HEK293 (cell line): Measurements from ENCODE around the gene EPN2.

Experiments
- CTCF ChIA-PET: fragments of 350-600 bp; formaldehyde crosslinking; extraction: SDS; loops from one replicate; lab custom pipeline; 2021; ENCODE audit warnings: antibody characterized with exemption; lab: Yijun Ruan, JAX
- POLR2A ChIA-PET: fragments of 300-600 bp; formaldehyde crosslinking; extraction: SDS; loops from one replicate; lab custom pipeline; 2020; ENCODE audit warnings: antibody characterized with exemption, inconsistent platforms; lab: Yijun Ruan, JAX
- H3K27ac ChIP-seq: fragments of 200-500 bp; sonication (Bioruptor generic); 2 replicates; pipeline ENCODE4 v1.5.1; 2014; ENCODE audit warnings: low read depth, low read length, control low read depth, inconsistent platforms; ENCODE audit errors: extremely low read depth
- H3K36me3 ChIP-seq, 2 experiments: fragments of 200-500 bp in 1 of 2; sonication (Bioruptor generic) in 1 of 2; 1 replicate in 1 of 2; 2 replicates in 1 of 2; pipeline ENCODE4 v1.5.1; 2014 to 2017; ENCODE audit warnings: inconsistent platforms in 2 of 2, low read length in 2 of 2; ENCODE audit not compliant: control insufficient read depth in 2 of 2, insufficient read depth in 1 of 2
- H3K4me1 ChIP-seq: fragments of 200-500 bp; sonication (Bioruptor generic); 2 replicates; pipeline ENCODE4 v1.5.1; 2014; ENCODE audit warnings: mild to moderate bottlenecking, low read length, inconsistent platforms; ENCODE audit not compliant: control insufficient read depth, insufficient read depth
- H3K4me3 ChIP-seq: 2 replicates; pipeline ENCODE4 v1.5.1; 2011; ENCODE audit warnings: low read depth, mild to moderate bottlenecking, control low read depth, low read length, moderate library complexity
- H3K9me3 ChIP-seq: fragments of 200-500 bp; sonication (Bioruptor generic); 2 replicates; pipeline ENCODE4 v1.5.1; 2014; ENCODE audit warnings: low read depth, low read length, inconsistent platforms; ENCODE audit not compliant: control insufficient read depth, insufficient read depth
- KLF7 ChIP-seq: fragments of 450-650 bp; formaldehyde crosslinking; IDR thresholded peaks from 2 replicates; pipeline ENCODE4 v1.5.1; 2016; ENCODE audit warnings: missing biosample characterization, missing genetic modification characterization, borderline replicate concordance
- PATZ1 ChIP-seq: fragments of 450-650 bp; formaldehyde crosslinking; IDR thresholded peaks from 2 replicates; pipeline ENCODE4 v1.5.1; 2016; ENCODE audit warnings: missing biosample characterization, missing genetic modification characterization
- PRDM10 ChIP-seq: fragments of 450-650 bp; formaldehyde crosslinking; IDR thresholded peaks from 2 replicates; pipeline ENCODE4 v1.5.1; 2016; ENCODE audit warnings: missing biosample characterization, missing genetic modification characterization
- TRIM28 ChIP-seq: IDR thresholded peaks from 2 replicates; pipeline ENCODE4 v1.6.1; 2011; ENCODE audit warnings: low read length, control low read depth, borderline replicate concordance
- ZBTB10 ChIP-seq: fragments of 450-650 bp; formaldehyde crosslinking; IDR thresholded peaks from 2 replicates; pipeline ENCODE4 v1.5.1; 2016; ENCODE audit warnings: missing biosample characterization, missing genetic modification characterization
- ZBTB11 ChIP-seq: fragments of 450-650 bp; formaldehyde crosslinking; conservative IDR thresholded peaks from 2 replicates; pipeline ENCODE4 v1.5.1; 2016; ENCODE audit warnings: low read depth, missing biosample characterization, missing genetic modification characterization
- ZFP37 ChIP-seq: fragments of 450-650 bp; formaldehyde crosslinking; IDR thresholded peaks from 2 replicates; pipeline ENCODE4 v1.5.1; 2016; ENCODE audit warnings: missing biosample characterization, missing genetic modification characterization
- ZFP69B ChIP-seq: fragments of 450-650 bp; formaldehyde crosslinking; IDR thresholded peaks from 2 replicates; pipeline ENCODE4 v1.5.1; 2016; ENCODE audit warnings: missing biosample characterization, missing genetic modification characterization
- ZNF132 ChIP-seq: fragments of 450-650 bp; formaldehyde crosslinking; IDR thresholded peaks from 2 replicates; pipeline ENCODE4 v1.5.1; 2017; ENCODE audit warnings: missing biosample characterization, missing genetic modification characterization, borderline replicate concordance
- ZNF174 ChIP-seq: fragments of 450-650 bp; formaldehyde crosslinking; IDR thresholded peaks from 2 replicates; pipeline ENCODE4 v1.5.0; 2017; ENCODE audit warnings: missing biosample characterization, mild to moderate bottlenecking, missing genetic modification characterization
- ZNF248 ChIP-seq: fragments of 450-650 bp; formaldehyde crosslinking; IDR thresholded peaks from 2 replicates; pipeline ENCODE4 v1.5.1; 2017; ENCODE audit warnings: missing biosample characterization, missing genetic modification characterization
- ZNF280D ChIP-seq: fragments of 450-650 bp; formaldehyde crosslinking; IDR thresholded peaks from 2 replicates; pipeline ENCODE4 v1.5.1; 2016; ENCODE audit warnings: missing biosample characterization, missing genetic modification characterization
- ZNF362 ChIP-seq: fragments of 450-650 bp; formaldehyde crosslinking; IDR thresholded peaks from 2 replicates; pipeline ENCODE4 v1.5.1; 2016; ENCODE audit warnings: missing biosample characterization, missing genetic modification characterization

The EPN2 gene

GRCh38 chr17:19317359-19318095 lies 80.4 kb downstream of the EPN2 start (continued):
- peak; percentile 75 for TF ChIP-seq PRDM10 (tag by site-specific recombination)
- peak; percentile 93 for TF ChIP-seq ZFP69B (tag by site-specific recombination)
- no peak for TF ChIP-seq ZFP37 (tag by site-specific recombination)
- TF ChIP-seq TRIM28, result peak; percentile 53; the same call in 1 of the 2 replicates
- peak; percentile 85 for TF ChIP-seq ZBTB11

GRCh38 chr17:19318611-19319010 lies 81.4 kb downstream of the EPN2 start:
- H3K36me3 ChIP-seq, result peaks cover 0 to 25% of the 10 kb centered on the region in 2 experiments; a peak in 1 of 3 replicates
- peaks cover 13% of the 10 kb centered on the region for H3K4me1 ChIP-seq
- H3K4me3 ChIP-seq, result no peak overlapping the region
- H3K9me3 ChIP-seq, result no peaks in the 10 kb centered on the region
- POLR2A ChIA-PET, result no interaction called here
- H3K27ac ChIP-seq, result no peak overlapping the region
- TF ChIP-seq ZNF362 (tag by site-specific recombination), result 0 out of 2 replicates have a peak, but pooled peaks have one; percentile 54
- TF ChIP-seq ZNF132 (tag by site-specific recombination), result no peak
- CTCF ChIA-PET, result interaction anchor here (1.2 to 1.7 kb wide), 3 partner anchors 9 to 128 kb away, joined by 3 to 7 read pairs (median 5); no protein-coding TSS in a partner anchor

- POLR2A ChIA-PET, result no interaction called here
- no peak overlapping the region for H3K27ac ChIP-seq
- CTCF ChIA-PET, result interaction anchor here (0.6 to 1.7 kb wide), 4 partner anchors 14 to 171 kb away, joined by 3 to 7 read pairs (median 4); no protein-coding TSS in a partner anchor
- no peaks in the 10 kb centered on the region for H3K9me3 ChIP-seq
- H3K36me3 ChIP-seq, result peaks cover 0 to 14% of the 10 kb centered on the region in 2 experiments; a peak in 2 of 3 replicates
- H3K4me3 ChIP-seq, result no peak overlapping the region
- peaks cover 13% of the 10 kb centered on the region for H3K4me1 ChIP-seq
- TF ChIP-seq ZNF174 (tag by site-specific recombination) (no peak), KLF7 (tag by site-specific recombination) (no peak), ZNF248 (tag by site-specific recombination) (no peak), ZBTB10 (tag by site-specific recombination) (no peak), ZNF280D (tag by site-specific recombination) (no peak), PATZ1 (tag by site-specific recombination) (no peak)
Observed at GRCh38 chr17:19319771-19320505, 82.8 kb downstream of the EPN2 start.
